ENCODE measurements around the gene RPP40.

Gene RPP40

GRCh38 chr6:4973982-4974745 is 29.7 kb downstream of the RPP40 start:
- TF ChIP-seq CTCF (IDR thresholded peaks at IDR 0.05; ENCODE audit: control extremely low read depth, extremely low read depth, low read depth, missing control alignments): no peak
- POLR2A ChIA-PET: no interaction called here
- no peak for DNase-seq (ENCODE audit: extremely low spot score)
- CTCF ChIA-PET: interaction anchor here (1.1 to 1.2 kb wide), 2 partner anchors 9 to 13 kb away, joined by 3 read pairs; no protein-coding TSS in a partner anchor

- no peak for DNase-seq (ENCODE audit: extremely low spot score)
- ChIA-PET POLR2A (no interaction called here), CTCF (interaction anchor here (1.2 kb wide), 1 partner anchor 10 kb away, joined by 3 read pairs; no protein-coding TSS in a partner anchor)
- no peak for TF ChIP-seq CTCF (IDR thresholded peaks at IDR 0.05; ENCODE audit: control extremely low read depth, extremely low read depth, low read depth, missing control alignments)
Measured at GRCh38 chr6:4973415-4973814, 30.4 kb downstream of the RPP40 start.

- DNase-seq (ENCODE audit: extremely low spot score): no peak
- ChIA-PET CTCF (no interaction called here), POLR2A (no interaction called here)
- no peak for TF ChIP-seq CTCF (IDR thresholded peaks at IDR 0.05; ENCODE audit: control extremely low read depth, extremely low read depth, low read depth, missing control alignments)
Measured at GRCh38 chr6:4972438-4972837, 31.4 kb downstream of the RPP40 start.

GRCh38 chr6:4971851-4972250 is 32.0 kb downstream of the RPP40 start:
- no peak for TF ChIP-seq CTCF (IDR thresholded peaks at IDR 0.05; ENCODE audit: control extremely low read depth, extremely low read depth, low read depth, missing control alignments)
- DNase-seq (ENCODE audit: extremely low spot score): no peak
- ChIA-PET CTCF (no interaction called here), POLR2A (no interaction called here)

- DNase-seq (ENCODE audit: extremely low spot score): no peak
- no peak for TF ChIP-seq CTCF (IDR thresholded peaks at IDR 0.05; ENCODE audit: control extremely low read depth, extremely low read depth, low read depth, missing control alignments)
- POLR2A ChIA-PET: no interaction called here
- CTCF ChIA-PET: no interaction called here
Measured at GRCh38 chr6:4970739-4971395, 33.0 kb downstream of the RPP40 start.

- CTCF ChIA-PET: interaction anchor here (1.0 kb wide), 1 partner anchor 31 kb away, joined by 3 read pairs; no protein-coding TSS in a partner anchor
- no peak for DNase-seq (ENCODE audit: extremely low spot score)
- no peak for TF ChIP-seq CTCF (IDR thresholded peaks at IDR 0.05; ENCODE audit: control extremely low read depth, extremely low read depth, low read depth, missing control alignments)
- POLR2A ChIA-PET: no interaction called here
Measured at GRCh38 chr6:4969609-4970285, 34.1 kb downstream of the RPP40 start.

Data from GM10248 (cell line).